GM12874 (cell line): ENCODE data around the gene ARHGAP26.

Source experiments
- TF ChIP-seq, protein P1 (sequence below): IDR thresholded peaks from 2 replicates; pipeline ENCODE4 v1.5.1; 2011; ENCODE audit warnings: low read depth, mild to moderate bottlenecking, control low read depth, low read length, moderate library complexity; ENCODE audit not compliant: insufficient read depth

Gene ARHGAP26

DNA sequence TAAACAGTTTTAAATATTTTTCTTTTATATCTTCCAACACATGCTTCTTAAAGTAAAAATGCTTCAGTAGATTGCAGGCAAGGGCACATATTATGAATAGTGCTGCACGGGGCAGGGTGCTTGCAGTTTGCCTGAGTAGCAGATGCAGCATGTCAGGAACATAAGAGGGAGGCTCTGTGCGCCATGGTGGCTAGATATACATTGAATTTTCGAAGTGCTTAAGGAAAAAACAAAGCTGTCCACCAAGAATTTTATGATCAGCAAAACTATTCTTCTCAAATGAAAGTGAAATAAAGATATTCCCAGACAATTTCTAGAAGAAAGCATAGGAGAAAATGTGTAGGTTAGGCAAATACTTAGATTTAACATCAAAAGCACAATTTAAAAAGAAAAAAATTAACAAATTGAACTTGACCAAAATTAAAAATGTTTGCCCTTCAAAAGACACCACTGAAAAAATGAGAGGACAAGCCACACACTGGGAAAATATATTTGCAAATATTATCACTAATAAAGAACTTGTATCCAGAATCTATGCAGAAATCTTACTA is 420.2 kb downstream of the ARHGAP26 start:
- TF ChIP-seq, protein P1, sequence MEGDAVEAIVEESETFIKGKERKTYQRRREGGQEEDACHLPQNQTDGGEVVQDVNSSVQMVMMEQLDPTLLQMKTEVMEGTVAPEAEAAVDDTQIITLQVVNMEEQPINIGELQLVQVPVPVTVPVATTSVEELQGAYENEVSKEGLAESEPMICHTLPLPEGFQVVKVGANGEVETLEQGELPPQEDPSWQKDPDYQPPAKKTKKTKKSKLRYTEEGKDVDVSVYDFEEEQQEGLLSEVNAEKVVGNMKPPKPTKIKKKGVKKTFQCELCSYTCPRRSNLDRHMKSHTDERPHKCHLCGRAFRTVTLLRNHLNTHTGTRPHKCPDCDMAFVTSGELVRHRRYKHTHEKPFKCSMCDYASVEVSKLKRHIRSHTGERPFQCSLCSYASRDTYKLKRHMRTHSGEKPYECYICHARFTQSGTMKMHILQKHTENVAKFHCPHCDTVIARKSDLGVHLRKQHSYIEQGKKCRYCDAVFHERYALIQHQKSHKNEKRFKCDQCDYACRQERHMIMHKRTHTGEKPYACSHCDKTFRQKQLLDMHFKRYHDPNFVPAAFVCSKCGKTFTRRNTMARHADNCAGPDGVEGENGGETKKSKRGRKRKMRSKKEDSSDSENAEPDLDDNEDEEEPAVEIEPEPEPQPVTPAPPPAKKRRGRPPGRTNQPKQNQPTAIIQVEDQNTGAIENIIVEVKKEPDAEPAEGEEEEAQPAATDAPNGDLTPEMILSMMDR: no peak

DNA sequence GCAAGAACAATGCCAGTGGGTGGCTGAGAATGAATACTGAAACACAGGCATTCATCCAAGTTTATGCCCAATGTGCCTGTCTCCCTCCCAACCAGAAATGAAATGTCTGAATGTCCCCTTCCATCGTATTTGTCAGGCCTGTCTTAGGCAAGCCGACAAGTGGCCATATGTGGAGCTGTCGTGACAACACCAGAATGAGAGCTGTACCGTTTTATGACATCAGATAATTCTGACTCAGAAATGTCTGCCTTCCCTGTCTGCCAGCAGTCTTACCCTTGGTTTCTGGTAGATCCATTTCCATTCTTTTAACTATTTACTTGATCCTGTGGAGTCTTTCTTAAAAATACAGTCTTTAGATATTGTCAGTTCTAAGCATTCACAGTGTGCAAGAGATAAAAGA is 421.5 kb downstream of the ARHGAP26 start:
- TF ChIP-seq, protein P1: no peak

DNA sequence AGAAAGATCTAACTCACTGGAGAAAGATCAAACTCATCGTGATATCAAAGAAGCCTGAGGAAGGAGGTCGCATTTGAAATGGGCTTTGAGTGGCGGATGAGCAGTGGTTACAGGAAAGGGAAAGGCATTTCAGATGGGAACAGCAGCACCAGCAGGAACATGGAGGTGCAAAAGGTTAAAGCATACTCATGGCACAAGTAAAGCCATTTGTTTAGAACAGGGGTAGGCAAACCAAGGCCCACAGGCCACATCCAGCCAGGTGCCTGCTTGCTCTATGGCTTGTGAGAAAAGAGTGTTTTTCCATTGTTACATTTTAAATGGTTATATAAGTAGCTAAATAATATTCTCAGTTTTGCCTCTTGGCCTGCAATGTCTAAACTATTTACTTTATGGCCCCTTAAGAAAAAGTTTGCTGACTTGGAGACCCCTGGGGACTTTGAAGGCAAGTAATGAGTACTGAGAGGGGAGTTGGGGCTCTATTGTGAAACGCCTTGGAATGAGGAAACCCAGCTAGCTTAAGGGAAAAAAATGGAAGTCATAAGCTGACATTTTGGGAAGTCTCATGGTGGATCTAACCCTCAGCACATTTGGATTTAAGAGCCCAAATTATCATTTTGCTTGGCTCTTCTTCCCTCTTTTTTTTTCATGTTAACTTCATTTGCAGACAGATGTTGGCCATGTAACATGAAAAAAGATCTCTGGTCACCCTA is 422.2 kb downstream of the ARHGAP26 start:
- TF ChIP-seq, protein P1: no peak

DNA sequence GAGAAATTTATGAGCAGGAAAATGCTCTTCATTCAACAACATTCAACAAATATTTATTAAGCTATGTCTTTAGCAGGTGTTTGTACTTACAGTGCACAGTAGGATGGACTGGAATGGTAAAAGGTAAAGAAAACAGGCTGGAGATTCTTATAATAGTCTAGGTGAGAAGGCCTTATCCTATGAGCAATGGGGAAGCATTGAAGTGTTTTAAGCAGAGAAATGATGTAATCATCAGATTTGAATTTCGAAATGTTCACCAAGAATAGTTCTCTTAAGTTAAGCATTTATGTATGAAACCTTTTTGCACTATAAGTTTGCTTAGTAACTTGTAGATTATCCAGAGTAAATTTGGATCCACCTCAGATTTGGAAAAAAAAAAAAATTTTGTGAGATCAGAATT is 424.0 kb downstream of the ARHGAP26 start:
- TF ChIP-seq, protein P1: no peak

DNA sequence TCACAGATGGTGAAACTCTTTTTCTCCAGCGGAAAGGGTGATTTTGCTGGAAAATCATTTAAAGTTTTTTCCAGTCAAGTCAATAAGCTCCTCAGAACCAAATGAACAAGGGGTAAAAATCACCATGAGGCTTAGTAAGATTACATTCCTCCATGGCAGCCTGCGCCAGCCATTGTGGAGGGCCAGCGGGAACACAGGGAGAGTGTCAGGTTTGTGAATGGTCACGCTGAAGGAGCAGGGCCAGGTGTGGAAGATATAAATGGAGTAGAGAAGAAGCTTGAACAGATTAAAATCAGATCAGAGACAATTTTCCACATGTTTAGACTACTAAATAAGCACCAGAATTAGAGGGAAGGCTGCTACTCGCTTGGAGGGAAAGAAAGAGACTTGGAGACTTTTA is 424.5 kb downstream of the ARHGAP26 start:
- TF ChIP-seq, protein P1: no peak

DNA sequence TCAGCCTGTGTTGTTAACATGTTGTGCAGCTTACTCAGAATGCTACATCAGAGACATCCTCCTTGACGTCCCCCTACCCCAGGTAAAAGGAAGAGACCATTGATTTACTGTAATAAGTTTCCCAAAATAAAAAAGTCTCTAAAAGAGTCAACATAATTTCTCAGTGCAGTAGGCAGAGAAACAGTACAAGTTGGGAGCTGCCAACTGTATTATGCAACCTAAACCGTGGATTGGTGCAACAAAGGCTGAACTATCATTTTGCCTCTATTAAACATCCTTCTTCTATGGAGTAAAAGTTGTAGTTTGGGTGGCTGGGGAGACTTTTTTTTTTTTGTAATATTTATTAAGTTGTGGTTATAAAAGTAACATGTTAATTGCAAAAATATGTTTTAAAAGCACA is 425.3 kb downstream of the ARHGAP26 start:
- TF ChIP-seq, protein P1: no peak

DNA sequence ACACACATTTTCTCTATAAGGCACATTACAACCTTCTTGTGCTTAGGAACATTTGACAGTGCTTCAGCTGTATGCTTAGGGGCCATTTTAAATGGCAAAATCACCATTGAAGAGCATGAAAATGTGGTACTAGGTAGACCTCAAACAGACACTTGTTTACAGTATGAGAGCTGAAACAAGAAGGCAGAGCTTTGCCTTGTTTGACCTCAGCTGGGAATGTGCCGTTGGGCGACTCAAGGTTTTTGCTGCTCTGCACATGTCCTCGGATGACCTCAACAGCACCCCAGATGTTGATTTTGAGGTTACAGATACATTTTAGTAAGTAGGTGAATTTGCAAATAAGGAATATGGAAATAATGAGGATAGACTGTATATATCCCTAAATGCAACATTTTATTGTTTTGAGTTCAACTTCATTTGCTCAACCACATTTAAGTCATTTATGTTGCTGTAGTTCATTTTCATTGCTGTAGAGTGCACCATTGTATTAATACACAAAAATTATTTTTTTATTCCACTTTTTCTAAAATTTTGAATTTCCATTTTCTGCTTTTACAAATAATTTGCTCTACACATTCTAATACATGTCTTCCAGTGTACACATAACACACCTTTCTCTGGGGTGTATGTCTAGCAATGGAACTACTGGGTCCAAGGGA is 426.6 kb downstream of the ARHGAP26 start:
- TF ChIP-seq, protein P1: no peak
